ENCODE results near the gene GSTT2B. TPM values are rescaled to one million over a fixed set of nuclear protein-coding genes. Genes with fewer than 3 reads are reported as not detected.
"Not testable (repeated sequence)": the region's sequence is repeated elsewhere in the genome, so short reads cannot be mapped to it uniquely, and the experiment has no call there.

GSTT2B gene
- polyA plus RNA-seq: 4.6 TPM
- long read RNA-seq, donor 1: 0 reads
- long read RNA-seq, donor 2: 0 reads
- long read RNA-seq, donor 3, partial matches to known transcripts: 0 of 1 reads
- long read RNA-seq, donor 3, other reads (novel, unspliced or antisense): 0 of 1 reads
- long read RNA-seq, donor 4: 0 reads
- long read RNA-seq, donor 5: 0 reads
- long read RNA-seq, donor 6: 0 reads
- long read RNA-seq, donor 7, transcript GSTT2B-201 (5 exons, 1,099 nt): major isoform, 5 of 6 reads
- long read RNA-seq, donor 7, partial matches to known transcripts: 0 of 6 reads
- long read RNA-seq, donor 7, other reads (novel, unspliced or antisense): 0 of 6 reads
- long read RNA-seq, donor 8, partial matches to known transcripts: 5 of 5 reads
- long read RNA-seq, donor 8, other reads (novel, unspliced or antisense): 0 of 5 reads
- long read RNA-seq, donor 9, partial matches to known transcripts: 7 of 8 reads
- long read RNA-seq, donor 9, other reads (novel, unspliced or antisense): 0 of 8 reads
- long read RNA-seq, donor 10: 0 reads
- long read RNA-seq, donor 11: 0 reads

GRCh38 chr22:23961084-23961771 lies at the start of gene GSTT2B:
GSTT2B (minus strand) TSS chr22:23961195; CDS start chr22:23961131, 64 bp downstream.
- not testable (repeated sequence) for H3K27ac ChIP-seq (ENCODE audit: low read length); H3K4me3 ChIP-seq (ENCODE audit: low read length); DNase-seq; H3K4me1 ChIP-seq (ENCODE audit: control insufficient read depth, insufficient read depth, low read length); H3K36me3 ChIP-seq (ENCODE audit: control insufficient read depth, insufficient read depth, low read length); H3K27me3 ChIP-seq (ENCODE audit: control insufficient read depth, insufficient read depth, low read length); H3K9me3 ChIP-seq (ENCODE audit: control insufficient read depth, low read depth, low read length)
- WGBS (ENCODE audit: insufficient coverage, low lambda C conversion rate): no CpG with 5 or more reads among the region's 43 CpGs

- no peaks in the 10 kb centered on the region for H3K27me3 ChIP-seq (ENCODE audit: control insufficient read depth, insufficient read depth, low read length)
- no CpG with 5 or more reads among the region's 2 CpGs for WGBS (ENCODE audit: insufficient coverage, low lambda C conversion rate)
- H3K36me3 ChIP-seq (ENCODE audit: control insufficient read depth, insufficient read depth, low read length): no peaks in the 10 kb centered on the region
- H3K4me1 ChIP-seq (ENCODE audit: control insufficient read depth, insufficient read depth, low read length): peaks cover 16% of the 10 kb centered on the region
- no peaks in the 10 kb centered on the region for H3K9me3 ChIP-seq (ENCODE audit: control insufficient read depth, low read depth, low read length)
- DNase-seq: no peak
- no peak overlapping the region for H3K27ac ChIP-seq (ENCODE audit: low read length)
- H3K4me3 ChIP-seq (ENCODE audit: low read length): no peak overlapping the region
Measured at GRCh38 chr22:24010018-24010391, 49.0 kb upstream of the GSTT2B start.

GRCh38 chr22:24009227-24010017 lies 48.4 kb upstream of the GSTT2B start:
- Histone ChIP-seq H3K27ac (ENCODE audit: low read length) (peak overlapping the region; percentile 30), H3K4me3 (ENCODE audit: low read length) (no peak overlapping the region), H3K4me1 (ENCODE audit: control insufficient read depth, insufficient read depth, low read length) (peaks cover 16% of the 10 kb centered on the region), H3K9me3 (ENCODE audit: control insufficient read depth, low read depth, low read length) (no peaks in the 10 kb centered on the region), H3K36me3 (ENCODE audit: control insufficient read depth, insufficient read depth, low read length) (no peaks in the 10 kb centered on the region), H3K27me3 (ENCODE audit: control insufficient read depth, insufficient read depth, low read length) (no peaks in the 10 kb centered on the region)
- peak in 1 of 2 donors; percentile 46 for DNase-seq
- WGBS (ENCODE audit: insufficient coverage, low lambda C conversion rate): 100% methylated on average over 2 of the region's 7 CpGs

GRCh38 chr22:24008381-24009226 lies 47.6 kb upstream of the GSTT2B start:
- Histone ChIP-seq H3K27ac (ENCODE audit: low read length) (peak overlapping the region; percentile 30), H3K4me1 (ENCODE audit: control insufficient read depth, insufficient read depth, low read length) (peaks cover 16% of the 10 kb centered on the region), H3K4me3 (ENCODE audit: low read length) (no peak overlapping the region), H3K27me3 (ENCODE audit: control insufficient read depth, insufficient read depth, low read length) (no peaks in the 10 kb centered on the region), H3K9me3 (ENCODE audit: control insufficient read depth, low read depth, low read length) (no peaks in the 10 kb centered on the region), H3K36me3 (ENCODE audit: control insufficient read depth, insufficient read depth, low read length) (no peaks in the 10 kb centered on the region)
- WGBS (ENCODE audit: insufficient coverage, low lambda C conversion rate): 20% methylated on average over 1 of the region's 6 CpGs
- no peak for DNase-seq

- DNase-seq: no peak
- Histone ChIP-seq H3K4me1 (ENCODE audit: control insufficient read depth, insufficient read depth, low read length) (peaks cover 16% of the 10 kb centered on the region), H3K27me3 (ENCODE audit: control insufficient read depth, insufficient read depth, low read length) (no peaks in the 10 kb centered on the region), H3K9me3 (ENCODE audit: control insufficient read depth, low read depth, low read length) (no peaks in the 10 kb centered on the region), H3K27ac (ENCODE audit: low read length) (no peak overlapping the region), H3K4me3 (ENCODE audit: low read length) (no peak overlapping the region), H3K36me3 (ENCODE audit: control insufficient read depth, insufficient read depth, low read length) (no peaks in the 10 kb centered on the region)
- WGBS (ENCODE audit: insufficient coverage, low lambda C conversion rate): no CpG with 5 or more reads among the region's 1 CpG
Measured at GRCh38 chr22:24008022-24008283, 47.0 kb upstream of the GSTT2B start.

GRCh38 chr22:24007253-24008021 lies 46.4 kb upstream of the GSTT2B start:
- no peak for DNase-seq
- Histone ChIP-seq H3K36me3 (ENCODE audit: control insufficient read depth, insufficient read depth, low read length) (no peaks in the 10 kb centered on the region), H3K4me1 (ENCODE audit: control insufficient read depth, insufficient read depth, low read length) (peaks cover 15% of the 10 kb centered on the region), H3K9me3 (ENCODE audit: control insufficient read depth, low read depth, low read length) (no peaks in the 10 kb centered on the region), H3K27me3 (ENCODE audit: control insufficient read depth, insufficient read depth, low read length) (no peaks in the 10 kb centered on the region), H3K4me3 (ENCODE audit: low read length) (no peak overlapping the region), H3K27ac (ENCODE audit: low read length) (no peak overlapping the region)
- 86% methylated on average over 1 of the region's 8 CpGs for WGBS (ENCODE audit: insufficient coverage, low lambda C conversion rate)

GRCh38 chr22:24006914-24007214 lies 45.9 kb upstream of the GSTT2B start:
- H3K4me3 ChIP-seq (ENCODE audit: low read length): no peak overlapping the region
- no peaks in the 10 kb centered on the region for H3K9me3 ChIP-seq (ENCODE audit: control insufficient read depth, low read depth, low read length)
- no peak overlapping the region for H3K27ac ChIP-seq (ENCODE audit: low read length)
- no peak for DNase-seq
- no peaks in the 10 kb centered on the region for H3K27me3 ChIP-seq (ENCODE audit: control insufficient read depth, insufficient read depth, low read length)
- no CpG with 5 or more reads among the region's 6 CpGs for WGBS (ENCODE audit: insufficient coverage, low lambda C conversion rate)
- H3K36me3 ChIP-seq (ENCODE audit: control insufficient read depth, insufficient read depth, low read length): no peaks in the 10 kb centered on the region
- peaks cover 12% of the 10 kb centered on the region for H3K4me1 ChIP-seq (ENCODE audit: control insufficient read depth, insufficient read depth, low read length)

- no peaks in the 10 kb centered on the region for H3K9me3 ChIP-seq (ENCODE audit: control insufficient read depth, low read depth, low read length)
- no peaks in the 10 kb centered on the region for H3K36me3 ChIP-seq (ENCODE audit: control insufficient read depth, insufficient read depth, low read length)
- WGBS (ENCODE audit: insufficient coverage, low lambda C conversion rate): no CpG with 5 or more reads among the region's 10 CpGs
- H3K4me3 ChIP-seq (ENCODE audit: low read length): no peak overlapping the region
- no peaks in the 10 kb centered on the region for H3K27me3 ChIP-seq (ENCODE audit: control insufficient read depth, insufficient read depth, low read length)
- DNase-seq: no peak
- H3K4me1 ChIP-seq (ENCODE audit: control insufficient read depth, insufficient read depth, low read length): peaks cover 12% of the 10 kb centered on the region
- no peak overlapping the region for H3K27ac ChIP-seq (ENCODE audit: low read length)
Measured at GRCh38 chr22:24006207-24006913, 45.4 kb upstream of the GSTT2B start.

- no CpG with 5 or more reads among the region's 6 CpGs for WGBS (ENCODE audit: insufficient coverage, low lambda C conversion rate)
- Histone ChIP-seq H3K27ac (ENCODE audit: low read length) (no peak within 1 kb of the TSS), H3K27me3 (ENCODE audit: control insufficient read depth, insufficient read depth, low read length) (no peaks in the 10 kb centered on the region), H3K4me3 (ENCODE audit: low read length) (no peak within 1 kb of the TSS), H3K36me3 (ENCODE audit: control insufficient read depth, insufficient read depth, low read length) (no peaks in the 10 kb centered on the region), H3K9me3 (ENCODE audit: control insufficient read depth, low read depth, low read length) (no peaks in the 10 kb centered on the region), H3K4me1 (ENCODE audit: control insufficient read depth, insufficient read depth, low read length) (peaks cover 12% of the 10 kb centered on the region)
- DNase-seq: no peak
Measured at GRCh38 chr22:24005201-24005600, 44.2 kb upstream of the GSTT2B start, which contains the start of gene GSTT4. GSTT4 (minus strand) TSS chr22:24005453; CDS start chr22:24005356, 97 bp downstream.

Measured in large intestine (tissue), 12 donors.